ENCODE results near the gene DCC. TPM values are rescaled to one million over a fixed set of nuclear protein-coding genes. Genes with fewer than 3 reads are reported as not detected.

Gene DCC
- total RNA-seq, 1 donor from 2014 or later: not detected

DNA sequence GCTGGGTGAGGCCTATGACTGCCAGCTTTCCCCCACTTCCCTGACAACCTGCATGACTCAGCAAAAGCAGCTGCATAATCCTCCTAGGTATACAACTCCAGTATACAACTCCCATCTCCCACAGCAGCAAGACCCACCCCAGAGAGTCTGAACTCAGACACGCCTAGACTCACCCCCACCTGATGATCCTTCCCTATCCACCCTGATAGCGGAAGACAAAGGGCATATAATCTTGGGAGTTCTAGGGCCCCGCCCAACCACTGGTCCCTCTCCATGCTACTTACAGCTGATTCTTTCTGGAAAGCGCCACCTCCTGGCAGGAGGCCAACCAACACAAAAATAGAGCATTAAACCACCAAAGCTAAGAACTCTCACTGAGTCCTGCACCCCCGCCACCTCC is 296.5 kb downstream of the DCC start:
- H3K36me3 Mint-ChIP-seq (ENCODE audit: low read depth): no peaks in the 10 kb centered on the region
- H3K27me3 Mint-ChIP-seq (ENCODE audit: low read depth): no peaks in the 10 kb centered on the region
- peaks cover 30% of the 10 kb centered on the region for H3K9me3 Mint-ChIP-seq (ENCODE audit: low read depth)
- no peak overlapping the region for H3K4me3 Mint-ChIP-seq (ENCODE audit: unreplicated experiment)
- DNase-seq (ENCODE audit: low spot score): no peak
- H3K4me1 Mint-ChIP-seq (ENCODE audit: low read depth): no peaks in the 10 kb centered on the region
- TF ChIP-seq CTCF (IDR thresholded peaks at IDR 0.05): no peak
- no peak overlapping the region for H3K27ac Mint-ChIP-seq (ENCODE audit: unreplicated experiment)

DNA sequence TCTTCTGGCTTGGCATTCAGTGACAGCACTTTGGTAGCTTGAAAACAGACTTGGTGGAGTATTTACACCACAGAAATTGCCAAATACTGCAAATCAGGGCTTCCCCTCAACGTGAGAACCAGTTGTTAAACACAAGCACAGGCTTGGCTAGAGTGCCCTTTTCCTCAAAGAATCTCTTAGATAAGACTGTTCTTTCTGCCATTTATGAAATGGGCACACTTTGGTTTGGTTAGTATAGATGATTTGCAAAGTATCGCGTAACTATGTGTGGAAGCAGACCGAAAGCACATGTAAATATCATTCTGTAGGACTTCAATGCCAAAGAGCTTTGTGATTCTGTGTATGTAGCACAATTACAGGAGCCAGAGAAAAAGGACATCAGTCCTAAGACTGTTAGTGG is 308.2 kb downstream of the DCC start:
- H3K27ac Mint-ChIP-seq (ENCODE audit: unreplicated experiment): no peak overlapping the region
- H3K36me3 Mint-ChIP-seq (ENCODE audit: low read depth): no peaks in the 10 kb centered on the region
- H3K4me3 Mint-ChIP-seq (ENCODE audit: unreplicated experiment): no peak overlapping the region
- H3K9me3 Mint-ChIP-seq (ENCODE audit: low read depth): peaks cover 9% of the 10 kb centered on the region
- DNase-seq (ENCODE audit: low spot score): no peak
- no peak for TF ChIP-seq CTCF (IDR thresholded peaks at IDR 0.05)
- H3K4me1 Mint-ChIP-seq (ENCODE audit: low read depth): no peaks in the 10 kb centered on the region
- no peaks in the 10 kb centered on the region for H3K27me3 Mint-ChIP-seq (ENCODE audit: low read depth)

DNA sequence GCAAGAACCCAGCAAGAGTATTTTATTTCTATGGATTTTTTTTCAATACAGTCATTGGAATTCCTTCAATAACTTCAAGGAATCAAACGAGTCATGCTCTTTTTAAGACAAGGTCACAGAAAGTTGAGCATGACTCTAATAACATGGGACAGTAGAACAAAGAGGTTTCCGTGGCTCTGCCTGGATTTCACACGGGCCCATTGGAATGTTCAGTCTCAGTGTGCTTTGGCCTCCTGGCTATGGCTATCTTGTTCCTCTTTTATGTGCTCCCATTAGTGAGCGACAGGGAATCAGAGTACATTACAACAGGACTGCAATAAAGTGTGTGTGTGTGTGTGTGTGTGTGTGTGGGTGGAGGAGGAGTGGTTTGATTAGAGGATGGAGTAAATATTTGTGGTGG is 312.4 kb downstream of the DCC start:
- Mint-ChIP-seq H3K27me3 (ENCODE audit: low read depth) (no peaks in the 10 kb centered on the region), H3K27ac (ENCODE audit: unreplicated experiment) (no peak overlapping the region), H3K9me3 (ENCODE audit: low read depth) (no peaks in the 10 kb centered on the region), H3K36me3 (ENCODE audit: low read depth) (no peaks in the 10 kb centered on the region), H3K4me3 (ENCODE audit: unreplicated experiment) (no peak overlapping the region), H3K4me1 (ENCODE audit: low read depth) (no peaks in the 10 kb centered on the region)
- DNase-seq (ENCODE audit: low spot score): no peak
- no peak for TF ChIP-seq CTCF (IDR thresholded peaks at IDR 0.05)

- Mint-ChIP-seq H3K4me3 (ENCODE audit: unreplicated experiment) (no peak overlapping the region), H3K4me1 (ENCODE audit: low read depth) (no peaks in the 10 kb centered on the region), H3K27ac (ENCODE audit: unreplicated experiment) (no peak overlapping the region), H3K9me3 (ENCODE audit: low read depth) (no peaks in the 10 kb centered on the region), H3K27me3 (ENCODE audit: low read depth) (no peaks in the 10 kb centered on the region), H3K36me3 (ENCODE audit: low read depth) (no peaks in the 10 kb centered on the region)
- no peak for DNase-seq (ENCODE audit: low spot score)
- no peak for TF ChIP-seq CTCF (IDR thresholded peaks at IDR 0.05)
Measured at GRCh38 chr18:52657043-52657805, 317.2 kb downstream of the DCC start.

DNA sequence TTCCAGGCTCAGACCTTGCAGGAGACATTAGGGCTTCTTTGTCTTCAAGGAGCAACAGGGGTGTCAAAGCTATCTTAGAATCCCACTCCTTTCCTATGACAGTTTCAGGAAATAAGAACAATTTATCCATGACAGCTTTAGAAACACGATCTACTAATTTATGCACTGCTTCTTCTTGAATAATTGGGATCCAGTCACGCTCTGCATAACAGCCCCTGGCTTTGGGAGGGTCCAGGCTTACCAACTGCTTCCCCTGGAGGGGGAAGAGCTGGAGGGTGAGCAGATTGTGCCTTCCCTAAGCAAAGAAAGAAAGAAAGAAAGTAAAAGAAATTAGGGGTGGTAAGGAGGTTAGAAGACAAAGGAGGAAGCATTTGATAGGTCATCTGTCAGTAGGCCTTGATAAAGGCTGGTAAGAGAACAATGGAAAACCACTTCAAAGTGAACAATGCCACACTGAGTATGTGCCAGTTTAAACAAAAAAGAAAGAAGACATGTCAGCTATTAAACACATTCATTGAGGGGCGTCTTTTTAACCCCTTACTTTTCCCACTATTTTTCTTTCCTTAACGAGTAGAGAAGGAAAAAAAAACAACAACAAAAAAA is 327.6 kb downstream of the DCC start:
- no peak overlapping the region for H3K27ac Mint-ChIP-seq (ENCODE audit: unreplicated experiment)
- no peak overlapping the region for H3K4me3 Mint-ChIP-seq (ENCODE audit: unreplicated experiment)
- TF ChIP-seq CTCF (IDR thresholded peaks at IDR 0.05): no peak
- no peaks in the 10 kb centered on the region for H3K4me1 Mint-ChIP-seq (ENCODE audit: low read depth)
- peaks cover 6% of the 10 kb centered on the region for H3K9me3 Mint-ChIP-seq (ENCODE audit: low read depth)
- no peaks in the 10 kb centered on the region for H3K27me3 Mint-ChIP-seq (ENCODE audit: low read depth)
- H3K36me3 Mint-ChIP-seq (ENCODE audit: low read depth): no peaks in the 10 kb centered on the region
- no peak for DNase-seq (ENCODE audit: low spot score)

All from chondrocyte (in vitro differentiated cells).